GM18517 (cell line): ENCODE results near the gene CHD9.
"Not testable (repeated sequence)": the region's sequence is repeated elsewhere in the genome, so short reads cannot be mapped to it uniquely, and the experiment has no call there.

Experiments used
- ATAC-seq: cut with Tn5 transposase; IDR thresholded peaks from one replicate; pipeline ENCODE4 v1.9.1; 2021; ENCODE audit warnings: mild to moderate bottlenecking, moderate library complexity; ENCODE audit not compliant: unreplicated experiment

Gene CHD9

DNA sequence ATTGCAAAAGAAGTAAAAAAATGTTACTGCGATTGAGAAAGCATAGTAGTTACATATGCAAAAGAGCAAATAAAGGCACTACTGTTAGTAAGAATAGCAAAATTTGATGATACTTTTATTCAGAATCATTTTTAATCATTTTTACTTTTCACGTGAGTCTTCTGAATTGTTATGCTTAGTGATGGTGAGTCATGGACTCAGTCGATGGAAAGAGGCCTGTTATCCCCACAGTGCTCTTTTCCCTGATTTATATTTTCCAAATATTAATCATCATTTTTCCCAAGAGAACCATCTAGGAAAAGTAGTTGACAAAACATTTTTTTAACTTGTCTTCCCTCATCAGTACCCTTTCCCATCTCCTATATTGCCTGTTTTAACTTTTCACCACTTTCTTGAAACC is 181.1 kb downstream of the CHD9 start:
- no peak for ATAC-seq

DNA sequence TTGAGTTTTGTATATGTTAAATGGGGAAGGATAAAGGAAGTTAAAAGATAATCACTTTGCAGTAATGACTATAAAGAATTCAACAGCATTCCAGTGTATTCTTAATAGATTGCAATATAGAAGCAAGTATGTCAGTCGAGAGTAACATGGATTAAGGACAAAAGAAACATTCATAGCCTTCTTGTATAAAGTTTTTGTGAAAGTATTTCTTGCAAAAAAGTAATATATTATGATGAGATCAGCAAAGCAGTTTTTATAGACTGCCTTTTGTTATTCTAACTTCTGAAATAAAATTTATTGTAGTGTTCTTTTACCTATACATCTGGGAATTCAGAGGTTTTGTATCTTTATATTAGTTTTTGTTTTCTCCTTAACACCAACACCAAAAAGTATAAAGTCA is 194.5 kb downstream of the CHD9 start:
- no peak for ATAC-seq

DNA sequence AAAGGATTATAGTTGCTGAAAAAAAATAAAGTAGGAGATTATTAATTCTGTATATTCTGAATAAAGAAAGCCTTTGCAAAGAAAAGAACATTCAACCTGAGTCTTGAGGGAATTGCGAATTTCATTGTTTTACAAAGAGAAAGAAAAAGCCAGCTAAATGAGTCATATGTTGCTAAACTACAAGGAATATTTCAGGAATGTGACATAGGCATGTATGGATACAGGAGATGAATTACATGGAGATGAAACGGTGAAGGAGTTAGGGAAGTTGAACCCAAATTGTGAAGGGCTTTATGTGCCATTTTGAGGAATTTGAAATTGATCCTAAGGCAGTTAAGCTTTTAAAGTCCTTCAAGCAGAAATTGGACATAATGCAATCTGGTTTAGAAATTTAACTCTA is 202.2 kb downstream of the CHD9 start:
- no peak for ATAC-seq

DNA sequence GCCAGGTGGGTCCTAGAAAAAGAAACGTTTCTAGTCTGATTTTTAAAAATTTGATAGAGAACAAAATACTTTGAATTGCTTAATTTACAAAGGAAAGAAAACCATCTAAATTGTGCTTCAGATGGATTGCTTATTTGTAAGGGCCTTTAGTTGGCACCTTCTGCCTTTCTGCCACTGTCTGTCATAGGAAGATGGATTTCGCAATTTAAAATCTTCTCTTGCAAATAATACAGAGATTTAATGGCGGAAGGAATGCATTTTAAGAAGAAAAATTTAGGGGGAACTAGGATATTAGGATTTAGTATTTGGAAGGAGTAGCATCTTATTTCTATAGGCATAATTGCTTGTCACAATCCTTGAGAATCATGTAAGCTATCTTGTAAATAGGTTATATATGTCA is 204.0 kb downstream of the CHD9 start:
- ATAC-seq: no peak

DNA sequence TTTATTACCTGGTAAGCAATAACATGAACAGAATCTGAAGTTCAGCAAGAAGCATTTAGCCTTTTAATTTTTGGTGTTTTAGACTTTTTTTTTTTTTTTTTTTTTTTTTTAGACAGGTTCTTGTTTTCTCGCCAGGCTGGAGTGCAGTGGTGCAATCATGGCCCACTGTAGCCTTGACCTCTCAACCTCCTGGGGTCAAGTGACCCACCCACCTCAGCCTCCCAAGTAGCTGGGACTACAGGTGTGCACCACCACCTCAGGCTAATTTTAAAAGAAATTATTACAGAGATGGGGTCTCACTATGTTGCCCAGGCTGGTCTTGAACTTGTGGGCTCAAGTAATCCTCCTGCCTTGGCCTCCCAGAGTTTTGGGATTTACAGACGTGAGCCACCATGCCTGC is 206.5 kb downstream of the CHD9 start:
- no peak for ATAC-seq

DNA sequence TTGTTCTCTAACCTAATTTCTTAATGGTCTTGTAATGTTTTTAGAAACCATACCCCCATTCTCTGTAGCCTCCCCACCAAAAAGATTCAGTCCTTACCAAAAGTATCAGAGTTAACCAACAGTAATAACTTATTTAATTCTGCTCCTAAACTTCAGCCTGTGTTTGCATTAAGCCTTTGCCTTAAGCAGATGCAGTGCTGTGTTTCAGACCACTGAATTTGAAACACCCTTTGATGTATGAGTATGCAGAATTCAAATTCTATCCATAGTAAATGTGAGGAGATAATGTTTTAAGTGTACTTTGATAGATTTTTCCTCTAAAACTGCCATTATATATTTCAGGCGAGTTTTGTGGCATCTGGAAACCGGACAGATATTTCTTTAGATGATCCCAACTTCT is 207.9 kb downstream of the CHD9 start:
- no peak for ATAC-seq

DNA sequence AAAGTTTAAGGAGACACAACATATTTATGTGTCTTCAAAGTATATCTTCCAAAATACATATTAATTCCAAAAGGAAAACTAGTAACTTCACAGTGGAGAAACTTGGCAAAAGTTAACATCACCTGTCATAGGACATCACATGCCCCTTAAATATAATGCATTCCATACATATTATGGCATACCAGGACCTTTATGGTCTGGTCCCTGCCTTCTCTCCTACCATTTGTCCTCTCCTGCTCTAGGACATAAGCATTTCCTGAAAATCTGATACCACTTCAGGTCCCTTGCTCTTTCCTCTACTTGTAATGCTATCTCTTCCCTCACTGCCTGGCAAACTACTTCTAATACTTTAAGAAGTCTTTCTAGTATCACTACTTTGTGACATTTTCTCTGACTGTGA is 211.4 kb downstream of the CHD9 start:
- no peak for ATAC-seq

DNA sequence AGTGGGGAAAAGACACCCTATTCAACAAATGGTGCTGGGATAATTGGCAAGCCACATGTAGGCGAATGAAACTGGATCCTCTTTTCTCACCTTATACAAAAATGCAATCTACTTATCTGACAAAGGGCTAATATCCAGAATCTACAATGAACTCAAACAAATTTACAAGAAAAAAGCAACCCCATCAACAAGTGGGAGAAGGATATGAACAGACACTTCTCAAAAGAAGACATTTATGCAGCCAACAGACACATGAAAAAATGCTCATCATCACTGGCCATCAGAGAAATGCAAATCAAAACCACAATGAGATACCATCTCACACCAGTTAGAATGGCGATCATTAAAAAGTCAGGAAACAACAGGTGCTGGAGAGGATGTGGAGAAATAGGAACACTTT is 223.7 kb downstream of the CHD9 start:
- ATAC-seq: not testable (repeated sequence)

DNA sequence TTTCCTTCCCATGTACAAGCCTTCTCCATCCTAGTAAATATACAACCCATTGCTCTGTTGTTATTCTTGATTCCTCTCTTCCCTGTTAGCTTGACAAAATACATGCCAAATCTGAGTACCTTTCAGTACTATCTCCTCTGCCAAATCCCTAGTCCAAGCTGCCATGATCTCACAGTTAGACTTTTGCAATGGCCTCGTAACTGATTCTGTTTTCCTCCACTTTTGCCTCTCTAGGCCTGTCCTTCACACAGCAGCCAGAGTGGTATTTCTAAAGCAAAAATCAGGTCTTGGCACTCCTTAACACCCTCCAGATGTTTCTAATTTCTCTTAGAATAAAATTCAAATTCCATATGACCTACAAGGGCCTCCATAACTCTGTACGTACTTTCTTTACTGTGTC is 226.5 kb downstream of the CHD9 start:
- ATAC-seq: no peak

DNA sequence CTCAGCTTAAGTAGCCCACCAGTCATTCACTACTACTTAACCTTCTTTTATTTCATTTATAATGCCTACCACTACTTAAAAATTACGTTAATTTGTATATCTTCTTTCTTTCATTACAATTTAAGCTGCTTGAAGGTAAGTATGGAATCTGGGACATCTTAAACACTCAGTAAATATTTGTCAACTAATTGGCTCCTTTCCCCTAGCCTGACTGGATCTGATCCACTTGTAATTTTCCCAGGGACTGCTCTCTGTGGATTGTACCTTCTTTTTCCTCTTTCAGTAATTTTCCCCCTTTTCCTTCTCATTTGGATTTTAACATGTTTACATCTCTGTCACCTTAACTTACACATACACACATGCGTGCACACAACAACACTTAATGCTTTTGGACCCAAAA is 227.1 kb downstream of the CHD9 start:
- no peak for ATAC-seq

DNA sequence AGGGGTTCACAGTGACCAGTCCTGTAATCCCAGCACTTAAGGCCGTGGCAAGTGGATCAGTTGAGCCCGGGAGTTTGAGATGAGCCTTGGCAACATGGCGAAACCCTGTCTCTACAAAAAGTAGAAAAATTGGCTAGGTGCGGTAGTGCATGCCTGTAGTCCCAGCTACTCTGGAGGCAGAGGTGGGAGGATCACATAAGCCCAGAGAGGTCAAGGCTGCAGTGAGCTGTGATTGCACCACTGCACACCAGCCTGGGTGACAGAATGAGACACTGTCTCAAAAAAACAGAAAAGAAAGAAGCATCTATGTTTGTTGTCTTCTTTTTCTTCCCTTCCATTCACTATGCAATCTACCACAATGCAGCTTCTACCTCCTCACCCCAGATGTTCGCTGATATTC is 227.5 kb downstream of the CHD9 start:
- ATAC-seq: no peak

DNA sequence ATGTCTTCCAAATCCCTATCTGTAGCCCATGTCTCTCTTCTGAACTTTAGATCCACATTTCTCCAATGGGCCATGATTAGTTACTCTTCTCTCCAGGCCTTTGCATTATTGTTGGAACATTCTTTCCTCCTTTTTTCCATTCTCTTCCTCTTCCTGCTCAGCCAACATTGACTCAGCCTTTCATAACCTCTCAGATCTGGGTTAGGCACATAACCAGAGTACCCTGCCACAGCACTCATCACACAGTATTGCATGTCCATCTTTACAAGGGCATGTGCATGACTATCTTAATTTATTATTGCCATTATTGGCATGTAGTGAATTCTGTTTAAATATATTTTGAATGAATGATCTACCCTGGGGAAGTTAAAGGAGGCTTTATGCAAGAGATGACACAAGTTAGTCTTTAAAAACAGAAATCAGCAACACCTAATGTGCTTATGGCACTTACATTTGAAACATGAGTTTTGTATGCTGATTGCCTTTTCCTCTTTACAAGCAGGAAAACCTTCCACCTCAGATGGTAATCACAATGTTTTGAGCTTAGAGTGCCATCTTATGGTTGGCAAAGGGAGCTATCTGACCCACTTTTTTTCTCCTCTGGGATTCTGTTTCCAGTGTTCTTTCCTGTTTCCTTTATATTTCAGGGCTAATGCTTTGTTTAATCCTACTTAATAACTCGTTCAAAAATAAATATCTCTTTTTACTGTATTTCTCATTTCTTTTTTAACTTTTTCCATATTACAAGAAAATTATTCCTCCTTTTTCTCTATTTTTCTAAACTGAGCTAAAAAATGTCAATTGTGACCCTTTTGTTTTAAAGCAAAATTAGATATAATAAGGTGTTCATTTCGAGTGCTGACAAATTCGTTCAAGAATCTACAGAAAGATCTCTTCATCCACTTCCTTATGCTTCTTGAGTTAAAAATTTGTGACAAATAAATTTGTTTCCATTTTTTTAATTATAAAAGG is 228.5 kb downstream of the CHD9 start:
- no peak for ATAC-seq

DNA sequence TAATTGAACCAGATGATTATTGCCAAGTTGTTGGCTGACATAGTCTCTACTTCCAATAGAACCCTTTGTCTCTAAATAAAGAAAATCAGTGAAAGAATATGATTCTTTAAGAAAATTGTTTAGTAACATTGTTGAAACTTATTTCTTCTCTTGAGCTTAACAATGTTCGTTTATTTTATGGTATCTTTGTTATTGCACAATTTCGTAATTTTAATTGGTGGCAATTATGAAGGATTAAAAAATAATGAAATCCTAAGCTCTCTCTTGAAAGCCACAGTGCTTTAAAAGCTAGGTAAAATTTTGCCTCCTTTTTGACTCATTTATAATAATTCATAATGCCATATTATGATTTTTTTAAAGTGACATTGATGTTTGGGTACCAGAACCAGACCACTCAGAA is 230.4 kb downstream of the CHD9 start:
- ATAC-seq: no peak

DNA sequence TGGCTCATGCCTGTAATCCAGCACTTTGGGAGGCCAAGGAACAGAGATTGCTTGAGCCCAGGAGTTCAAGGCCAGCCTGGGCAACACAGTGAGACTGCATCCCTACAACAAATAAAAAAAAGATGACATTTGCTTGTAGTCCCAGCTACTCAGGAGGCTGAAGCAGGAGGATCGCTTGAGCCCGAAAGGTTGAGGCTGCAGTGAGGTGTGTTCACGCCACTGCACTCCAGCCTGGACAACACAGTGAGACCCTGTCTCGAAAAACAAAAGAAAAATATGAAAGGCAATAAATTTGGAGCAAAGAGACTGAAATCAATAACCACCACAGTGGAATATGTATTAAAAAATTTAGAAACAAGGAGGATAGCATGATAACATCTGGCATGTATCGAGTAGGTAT is 235.7 kb downstream of the CHD9 start:
- no peak for ATAC-seq

DNA sequence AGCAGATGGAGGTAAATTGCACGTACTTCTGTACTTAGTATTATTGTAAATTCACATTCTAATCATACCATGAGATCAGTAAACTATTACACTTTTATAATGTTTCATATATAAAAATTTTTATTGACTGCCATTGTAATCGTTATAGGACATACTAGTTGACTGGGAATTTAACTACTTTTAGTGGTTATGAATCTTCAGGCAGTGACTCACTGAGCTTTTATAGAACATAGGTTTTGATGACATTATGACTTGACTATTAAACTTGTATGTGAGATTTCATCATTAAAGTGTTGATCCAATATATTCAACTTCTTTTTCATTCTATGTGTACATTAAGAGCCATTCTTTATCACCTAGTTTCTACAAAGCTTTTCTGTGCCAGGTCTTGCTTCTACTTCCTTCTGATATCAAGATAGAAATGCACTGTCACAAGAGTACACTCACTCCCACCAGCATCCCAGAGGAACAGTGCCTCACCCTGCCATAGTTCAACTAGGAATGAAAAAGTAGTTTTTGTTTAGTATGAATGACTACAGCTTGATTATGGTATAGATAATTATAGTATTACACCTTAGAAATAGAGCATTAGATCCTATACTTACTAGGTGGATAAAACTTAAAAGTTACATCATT is 237.1 kb downstream of the CHD9 start:
- ATAC-seq: no peak

DNA sequence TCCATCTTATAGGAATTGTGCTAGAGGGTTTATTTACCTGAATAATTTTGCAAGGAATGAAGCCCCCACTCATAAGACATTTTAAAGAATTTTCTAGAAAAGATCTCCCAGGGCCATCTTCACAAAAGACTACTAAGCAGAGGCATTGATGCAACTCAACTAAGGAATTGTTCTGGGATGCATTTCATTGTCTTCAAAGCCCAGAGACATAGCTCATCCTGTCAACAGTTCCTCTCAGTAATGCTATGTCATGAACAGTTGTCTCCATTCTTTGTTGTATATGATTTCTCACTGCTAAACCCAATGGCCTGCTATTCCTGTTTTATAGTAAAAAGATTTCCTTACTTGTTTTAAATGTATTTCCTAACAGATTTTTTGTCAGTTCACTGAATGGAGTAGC is 242.7 kb downstream of the CHD9 start:
- no peak for ATAC-seq

DNA sequence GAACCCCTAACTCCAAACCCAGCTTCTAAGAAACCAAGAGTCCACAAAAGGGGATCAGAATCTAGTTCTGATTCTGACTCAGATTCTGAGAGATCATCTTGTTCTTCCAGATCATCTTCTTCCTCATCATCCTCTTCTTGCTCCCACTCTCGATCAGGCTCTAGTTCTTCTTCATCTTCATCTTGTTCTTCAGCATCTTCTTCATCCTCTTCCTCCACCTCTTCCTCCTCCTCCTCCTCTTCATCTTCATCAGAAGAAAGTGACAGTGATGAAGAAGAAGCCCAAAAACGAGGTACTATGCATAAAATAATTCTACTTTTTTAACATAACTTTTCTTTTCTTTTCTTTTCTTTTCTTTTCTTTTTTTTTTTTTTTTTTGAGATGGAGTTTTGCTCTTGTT is 249.5 kb downstream of the CHD9 start:
- no peak for ATAC-seq

DNA sequence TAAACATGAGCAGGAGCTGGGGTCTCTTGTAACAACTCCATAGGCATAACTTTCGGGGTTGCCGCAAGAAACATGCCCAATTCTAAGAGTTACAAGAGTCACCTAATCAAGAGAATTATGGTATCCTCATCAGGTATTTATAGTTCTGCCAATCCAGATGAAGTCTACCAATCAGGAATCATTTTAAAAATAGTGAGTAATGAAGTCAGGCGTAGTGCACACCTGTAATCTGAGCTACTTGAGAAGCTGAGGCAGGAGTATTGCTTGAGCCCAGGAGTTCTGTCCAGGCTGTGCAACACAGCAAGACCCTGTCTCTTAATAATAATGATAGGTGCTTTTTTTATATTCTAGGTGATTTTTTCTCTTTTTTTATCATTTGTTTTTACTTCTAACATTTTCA is 251.0 kb downstream of the CHD9 start:
- no peak for ATAC-seq

DNA sequence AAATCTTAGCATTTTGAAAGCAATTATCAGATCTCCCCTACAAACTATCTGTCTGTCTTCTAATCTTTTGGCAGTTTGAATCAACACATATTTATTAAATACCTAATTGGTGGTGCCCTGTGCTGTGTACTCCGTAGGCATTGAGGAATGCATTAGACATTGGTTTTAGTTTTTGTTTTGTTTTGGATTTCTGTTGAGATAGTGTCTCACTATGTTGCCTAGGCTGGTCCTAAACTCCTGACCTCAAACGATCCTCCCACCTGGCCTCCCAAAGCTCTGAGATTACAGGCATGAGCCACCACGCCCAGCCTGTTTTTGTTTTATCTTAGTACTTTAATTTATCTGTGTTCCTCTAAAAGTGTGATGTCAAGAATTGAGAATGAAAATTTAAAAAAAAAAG is 254.7 kb downstream of the CHD9 start:
- ATAC-seq: no peak

DNA sequence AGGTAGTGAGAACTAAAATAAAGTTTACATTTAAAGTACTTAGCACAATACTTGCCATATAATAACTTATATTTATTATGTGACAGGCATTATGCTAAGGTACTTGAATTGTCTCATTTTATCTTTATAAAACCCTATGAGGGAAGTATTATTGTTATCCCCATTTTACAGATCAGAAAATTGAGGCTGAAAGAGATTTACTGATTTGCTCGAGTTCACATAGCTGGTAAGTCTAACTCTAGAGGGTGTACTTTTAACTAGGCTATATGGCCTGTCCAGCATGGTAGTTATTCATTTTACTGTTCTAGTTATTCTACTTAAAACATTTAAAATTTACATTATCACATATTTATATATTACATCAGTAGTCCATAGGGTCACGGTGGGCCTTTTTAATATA is 266.2 kb downstream of the CHD9 start:
- no peak for ATAC-seq

DNA sequence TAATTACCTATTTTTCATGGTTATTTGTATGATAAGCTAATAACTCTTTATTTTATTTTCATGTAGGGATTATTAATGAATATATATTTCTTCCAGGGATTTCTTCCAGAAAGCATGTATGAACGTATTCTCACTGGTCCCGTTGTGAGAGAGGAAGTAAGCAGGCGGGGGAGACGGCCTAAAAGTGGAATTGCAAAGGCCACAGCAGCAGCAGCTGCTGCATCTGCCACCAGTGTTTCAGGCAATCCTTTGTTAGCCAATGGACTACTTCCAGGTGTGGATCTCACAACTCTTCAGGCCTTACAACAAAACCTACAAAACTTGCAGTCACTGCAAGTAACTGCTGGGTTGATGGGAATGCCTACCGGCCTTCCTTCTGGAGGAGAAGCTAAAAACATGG is 269.1 kb downstream of the CHD9 start:
- no peak for ATAC-seq

DNA sequence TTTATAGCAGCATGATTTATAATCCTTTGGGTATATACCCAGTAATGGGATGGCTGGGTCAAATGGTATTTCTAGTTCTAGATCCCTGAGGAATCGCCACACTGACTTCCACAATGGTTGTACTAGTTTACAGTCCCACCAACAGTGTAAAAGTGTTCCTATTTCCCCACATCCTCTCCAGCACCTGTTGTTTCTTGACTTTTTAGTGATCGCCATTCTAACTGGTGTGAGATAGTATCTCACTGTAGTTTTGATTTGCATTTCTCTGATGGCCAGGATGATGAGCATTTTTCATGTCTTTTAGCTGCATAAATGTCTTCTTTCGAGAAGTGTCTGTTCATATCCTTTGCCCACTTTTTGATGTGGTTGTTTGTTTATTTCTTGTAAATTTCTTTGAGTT is 276.2 kb downstream of the CHD9 start:
- not testable (repeated sequence) for ATAC-seq
